ENCODE results near the gene UHRF1. TPM values are rescaled to one million over a fixed set of nuclear protein-coding genes. Genes with fewer than 3 reads are reported as not detected.

Gene UHRF1
- total and polyA plus RNA-seq, 4 donors = 0.06 to 57.4 (median 0.73) TPM

- TF ChIP-seq CTCF (IDR thresholded peaks at IDR 0.05; ENCODE audit: low read depth, low read length, missing input control) = no peak
- no peak for TF ChIP-seq RAD21 (IDR thresholded peaks at IDR 0.05)
- no peak for TF ChIP-seq NR2F2 (IDR thresholded peaks at IDR 0.05)
- no peak for TF ChIP-seq JUND (IDR thresholded peaks at IDR 0.05)
- TF ChIP-seq, protein P1, sequence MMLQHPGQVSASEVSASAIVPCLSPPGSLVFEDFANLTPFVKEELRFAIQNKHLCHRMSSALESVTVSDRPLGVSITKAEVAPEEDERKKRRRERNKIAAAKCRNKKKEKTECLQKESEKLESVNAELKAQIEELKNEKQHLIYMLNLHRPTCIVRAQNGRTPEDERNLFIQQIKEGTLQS (IDR thresholded peaks at IDR 0.05) = no peak
These were observed 533 bp upstream of the UHRF1 start (continued) for GRCh38 chr19:4908781-4909155.

- Histone ChIP-seq H3K9me3 (ENCODE audit: control insufficient read depth in 4 of 4, low read length in 3 of 4) (no peaks in the 10 kb centered on the region), H3K27me3 (ENCODE audit: control insufficient read depth in 4 of 4, insufficient read depth in 4 of 4, low read length in 3 of 4) (no peaks in the 10 kb centered on the region), H3K36me3 (ENCODE audit: control insufficient read depth in 4 of 4, insufficient read depth in 3 of 4, low read depth in 1 of 4, low read length in 3 of 4) (no peaks in the 10 kb centered on the region), H3K4me3 (ENCODE audit: low read depth in 1 of 3, low read length in 3 of 3) (peak overlapping the region in 2 of 3 donors; percentile 21 to 75), H3K27ac (ENCODE audit: low read depth in 1 of 2, low read length in 2 of 2) (no peak overlapping the region), H3K9ac (ENCODE audit: low read depth in 1 of 2, low read length in 2 of 2) (no peak overlapping the region), H3K4me1 (ENCODE audit: control insufficient read depth in 4 of 4, insufficient read depth in 4 of 4, low read length in 3 of 4) (peaks cover 2 to 26% (median 15%) of the 10 kb centered on the region in 4 donors)
- no peak for TF ChIP-seq EGR1 (IDR thresholded peaks at IDR 0.05; ENCODE audit: low read depth in 2 of 2)
- no peak for TF ChIP-seq RXRA (IDR thresholded peaks at IDR 0.05)
- TF ChIP-seq, protein P1 (IDR thresholded peaks at IDR 0.05) = no peak
- peak; percentile 42 for TF ChIP-seq SP1 (IDR thresholded peaks at IDR 0.05)
- no peak for TF ChIP-seq GABPA (IDR thresholded peaks at IDR 0.05 in 1 of 2, conservative IDR thresholded peaks at IDR 0.05 in 1 of 2)
- no peak for TF ChIP-seq RAD21 (IDR thresholded peaks at IDR 0.05)
- peak; percentile 94 for DNase-seq (ENCODE audit: low spot score)
- WGBS = 3% methylated on average over 85 of the region's 85 CpGs
These were observed 744 bp downstream of the UHRF1 start for GRCh38 chr19:4909897-4910593.

GRCh38 chr19:4910594-4911281 lies 1.4 kb downstream of the UHRF1 start:
- no peaks in the 10 kb centered on the region for H3K36me3 ChIP-seq (ENCODE audit: control insufficient read depth in 4 of 4, insufficient read depth in 3 of 4, low read depth in 1 of 4, low read length in 3 of 4)
- H3K27me3 ChIP-seq (ENCODE audit: control insufficient read depth in 4 of 4, insufficient read depth in 4 of 4, low read length in 3 of 4) = no peaks in the 10 kb centered on the region
- H3K27ac ChIP-seq (ENCODE audit: low read depth in 1 of 2, low read length in 2 of 2) = peak overlapping the region in 1 of 2 donors; percentile 28
- H3K4me3 ChIP-seq (ENCODE audit: low read depth in 1 of 3, low read length in 3 of 3) = peak overlapping the region in 1 of 3 donors; percentile 75
- no peak for DNase-seq (ENCODE audit: low spot score)
- H3K9me3 ChIP-seq (ENCODE audit: control insufficient read depth in 4 of 4, low read length in 3 of 4) = no peaks in the 10 kb centered on the region
- H3K9ac ChIP-seq (ENCODE audit: low read depth in 1 of 2, low read length in 2 of 2) = no peak overlapping the region
- H3K4me1 ChIP-seq (ENCODE audit: control insufficient read depth in 4 of 4, insufficient read depth in 4 of 4, low read length in 3 of 4) = peaks cover 2 to 26% (median 15%) of the 10 kb centered on the region in 4 donors
- WGBS = 55% methylated on average over 23 of the region's 23 CpGs
- TF ChIP-seq HNF4A (conservative IDR thresholded peaks at IDR 0.05) (no peak), NR2F2 (IDR thresholded peaks at IDR 0.05) (no peak), FOXA1 (IDR thresholded peaks at IDR 0.05) (no peak), YY1 (IDR thresholded peaks at IDR 0.05) (no peak), GABPA (IDR thresholded peaks at IDR 0.05 in 1 of 2, conservative IDR thresholded peaks at IDR 0.05 in 1 of 2) (no peak), SP1 (IDR thresholded peaks at IDR 0.05) (no peak), HNF4G (IDR thresholded peaks at IDR 0.05) (no peak), ZBTB33 (IDR thresholded peaks at IDR 0.05) (no peak), FOXA2 (IDR thresholded peaks at IDR 0.05) (no peak), MAX (IDR thresholded peaks at IDR 0.05) (no peak), CTCF (IDR thresholded peaks at IDR 0.05; ENCODE audit: low read depth, low read length, missing input control) (no peak)
- TF ChIP-seq, protein P2, sequence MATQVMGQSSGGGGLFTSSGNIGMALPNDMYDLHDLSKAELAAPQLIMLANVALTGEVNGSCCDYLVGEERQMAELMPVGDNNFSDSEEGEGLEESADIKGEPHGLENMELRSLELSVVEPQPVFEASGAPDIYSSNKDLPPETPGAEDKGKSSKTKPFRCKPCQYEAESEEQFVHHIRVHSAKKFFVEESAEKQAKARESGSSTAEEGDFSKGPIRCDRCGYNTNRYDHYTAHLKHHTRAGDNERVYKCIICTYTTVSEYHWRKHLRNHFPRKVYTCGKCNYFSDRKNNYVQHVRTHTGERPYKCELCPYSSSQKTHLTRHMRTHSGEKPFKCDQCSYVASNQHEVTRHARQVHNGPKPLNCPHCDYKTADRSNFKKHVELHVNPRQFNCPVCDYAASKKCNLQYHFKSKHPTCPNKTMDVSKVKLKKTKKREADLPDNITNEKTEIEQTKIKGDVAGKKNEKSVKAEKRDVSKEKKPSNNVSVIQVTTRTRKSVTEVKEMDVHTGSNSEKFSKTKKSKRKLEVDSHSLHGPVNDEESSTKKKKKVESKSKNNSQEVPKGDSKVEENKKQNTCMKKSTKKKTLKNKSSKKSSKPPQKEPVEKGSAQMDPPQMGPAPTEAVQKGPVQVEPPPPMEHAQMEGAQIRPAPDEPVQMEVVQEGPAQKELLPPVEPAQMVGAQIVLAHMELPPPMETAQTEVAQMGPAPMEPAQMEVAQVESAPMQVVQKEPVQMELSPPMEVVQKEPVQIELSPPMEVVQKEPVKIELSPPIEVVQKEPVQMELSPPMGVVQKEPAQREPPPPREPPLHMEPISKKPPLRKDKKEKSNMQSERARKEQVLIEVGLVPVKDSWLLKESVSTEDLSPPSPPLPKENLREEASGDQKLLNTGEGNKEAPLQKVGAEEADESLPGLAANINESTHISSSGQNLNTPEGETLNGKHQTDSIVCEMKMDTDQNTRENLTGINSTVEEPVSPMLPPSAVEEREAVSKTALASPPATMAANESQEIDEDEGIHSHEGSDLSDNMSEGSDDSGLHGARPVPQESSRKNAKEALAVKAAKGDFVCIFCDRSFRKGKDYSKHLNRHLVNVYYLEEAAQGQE (IDR thresholded peaks at IDR 0.05) = no peak
- TF ChIP-seq, protein P1 (IDR thresholded peaks at IDR 0.05) = no peak
